NB4 (cell line): ENCODE data around the gene MXI1.

Source experiments
- DNase-seq: peaks from one replicate; pipeline ENCODE4 v3.0.0; 2010; ENCODE audit warnings: low read depth
- H3K4me3 ChIP-seq: one replicate; pipeline ENCODE4 v1.5.1; 2011; ENCODE audit warnings: mild to moderate bottlenecking, low read depth, low read length, moderate library complexity
- MAX ChIP-seq: IDR thresholded peaks from 2 replicates; pipeline ENCODE4 v1.6.1; 2011; ENCODE audit warnings: low read depth, low read length
- MYC ChIP-seq: IDR thresholded peaks from 2 replicates; pipeline ENCODE4 v1.6.1; 2011; ENCODE audit warnings: low read depth, low read length
- POLR2A ChIP-seq: IDR thresholded peaks from 2 replicates; pipeline ENCODE4 v1.6.1; 2011; ENCODE audit warnings: mild to moderate bottlenecking; ENCODE audit not compliant: insufficient read length; ENCODE audit errors: extremely low read depth
- TF ChIP-seq, protein P1 (sequence below): IDR thresholded peaks from one replicate; pipeline ENCODE4 v1.5.1; 2012; ENCODE audit warnings: low read depth, low read length

Gene MXI1

DNA sequence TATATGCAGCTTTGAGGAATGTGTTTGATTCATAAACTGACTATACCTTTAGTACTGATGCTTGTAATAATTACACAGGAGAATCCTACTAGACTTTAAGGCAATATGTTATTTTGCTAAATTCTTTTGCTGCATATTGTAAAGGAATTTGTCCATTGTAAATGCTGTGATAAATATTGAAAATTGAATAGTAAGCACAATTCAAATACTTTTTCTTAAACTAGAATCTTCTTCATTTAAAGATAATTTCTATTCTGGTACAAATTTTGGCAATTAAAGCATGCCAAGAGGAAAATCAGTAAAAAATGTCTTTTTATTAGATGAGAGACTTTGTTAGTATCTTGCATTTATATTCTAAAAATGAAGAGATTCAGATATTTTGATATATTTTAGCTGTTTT lies 51.9 kb downstream of the MXI1 start:
- no peak for DNase-seq
- no peak overlapping the region for H3K4me3 ChIP-seq
- TF ChIP-seq MYC, result no peak
- TF ChIP-seq MAX, result no peak
- no peak for TF ChIP-seq POLR2A
- TF ChIP-seq, protein P1, sequence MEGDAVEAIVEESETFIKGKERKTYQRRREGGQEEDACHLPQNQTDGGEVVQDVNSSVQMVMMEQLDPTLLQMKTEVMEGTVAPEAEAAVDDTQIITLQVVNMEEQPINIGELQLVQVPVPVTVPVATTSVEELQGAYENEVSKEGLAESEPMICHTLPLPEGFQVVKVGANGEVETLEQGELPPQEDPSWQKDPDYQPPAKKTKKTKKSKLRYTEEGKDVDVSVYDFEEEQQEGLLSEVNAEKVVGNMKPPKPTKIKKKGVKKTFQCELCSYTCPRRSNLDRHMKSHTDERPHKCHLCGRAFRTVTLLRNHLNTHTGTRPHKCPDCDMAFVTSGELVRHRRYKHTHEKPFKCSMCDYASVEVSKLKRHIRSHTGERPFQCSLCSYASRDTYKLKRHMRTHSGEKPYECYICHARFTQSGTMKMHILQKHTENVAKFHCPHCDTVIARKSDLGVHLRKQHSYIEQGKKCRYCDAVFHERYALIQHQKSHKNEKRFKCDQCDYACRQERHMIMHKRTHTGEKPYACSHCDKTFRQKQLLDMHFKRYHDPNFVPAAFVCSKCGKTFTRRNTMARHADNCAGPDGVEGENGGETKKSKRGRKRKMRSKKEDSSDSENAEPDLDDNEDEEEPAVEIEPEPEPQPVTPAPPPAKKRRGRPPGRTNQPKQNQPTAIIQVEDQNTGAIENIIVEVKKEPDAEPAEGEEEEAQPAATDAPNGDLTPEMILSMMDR, result no peak

DNA sequence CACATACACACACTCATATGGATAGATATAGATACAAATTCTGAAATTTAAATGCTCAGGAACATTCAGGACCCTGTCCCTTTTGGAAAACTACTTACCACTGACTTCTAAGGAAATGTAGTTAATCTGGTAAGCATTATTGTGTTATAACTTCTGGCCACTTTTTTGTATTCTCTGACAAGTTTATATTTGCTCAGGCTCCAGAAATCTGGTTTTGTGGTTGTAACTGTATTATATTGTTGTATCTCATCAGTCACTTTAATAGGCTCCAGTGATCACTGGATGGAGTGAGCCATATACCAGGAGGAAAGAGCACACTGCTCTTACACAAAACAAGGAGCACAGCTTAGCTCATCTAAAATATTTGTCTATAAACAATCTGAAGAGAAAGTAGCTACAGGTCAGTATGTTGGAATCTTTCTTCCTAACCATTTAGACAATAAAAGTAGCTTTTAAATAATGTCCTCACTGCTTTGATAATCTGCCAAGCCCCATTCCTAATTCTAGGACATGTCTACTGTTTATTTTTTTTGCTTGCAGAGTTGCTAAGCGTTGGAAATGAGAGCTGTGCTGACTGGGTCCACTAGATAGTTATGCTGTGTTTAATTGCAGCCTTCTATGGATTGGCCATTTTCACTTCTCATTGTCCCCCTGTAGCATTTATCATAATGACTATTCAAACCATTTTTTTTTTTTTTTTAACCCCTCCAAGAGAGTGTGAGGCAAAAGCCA lies 53.5 kb downstream of the MXI1 start:
- TF ChIP-seq MYC, result no peak
- TF ChIP-seq, protein P1, result no peak
- TF ChIP-seq POLR2A, result no peak
- no peak for TF ChIP-seq MAX
- H3K4me3 ChIP-seq, result no peak overlapping the region
- no peak for DNase-seq

DNA sequence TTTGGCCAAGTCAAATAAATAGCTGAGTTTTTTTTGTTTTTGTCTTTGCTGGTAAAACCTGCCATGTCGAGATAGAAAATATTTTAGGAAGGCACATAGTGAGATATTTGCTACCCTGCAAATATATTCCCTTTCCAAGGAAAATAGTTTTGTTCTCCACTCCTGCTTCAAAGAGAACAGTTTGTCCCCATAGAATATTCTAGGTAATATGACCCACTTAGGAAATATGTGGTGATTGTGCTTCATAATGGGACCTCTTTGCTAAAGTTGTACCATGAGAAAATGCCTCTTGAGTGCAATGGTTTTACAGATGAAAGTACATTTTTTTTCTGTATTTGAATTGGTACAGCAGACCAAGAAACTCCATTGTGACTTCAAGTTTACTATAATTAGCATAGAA lies 55.8 kb downstream of the MXI1 start:
- H3K4me3 ChIP-seq, result no peak overlapping the region
- no peak for TF ChIP-seq POLR2A
- TF ChIP-seq, protein P1, result no peak
- no peak for TF ChIP-seq MAX
- no peak for TF ChIP-seq MYC
- DNase-seq, result no peak

GRCh38 chr10:110265573-110266193 lies 58.3 kb downstream of the MXI1 start:
- DNase-seq, result no peak
- H3K4me3 ChIP-seq, result no peak overlapping the region
- TF ChIP-seq MYC (no peak), POLR2A (no peak), MAX (no peak)
- TF ChIP-seq, protein P1, result no peak

- no peak for DNase-seq
- TF ChIP-seq MYC (no peak), POLR2A (no peak), MAX (no peak)
- TF ChIP-seq, protein P1, result no peak
- H3K4me3 ChIP-seq, result no peak overlapping the region
These were observed 59.9 kb downstream of the MXI1 start for GRCh38 chr10:110267276-110267675.
